K562 (cell line): ENCODE results near the gene HEXIM2. TPM values are rescaled to one million over a fixed set of nuclear protein-coding genes. Genes with fewer than 3 reads are reported as not detected.
A peak's percentile ranks its signal among the peaks of the same experiment; 100 is the strongest.

Source experiments
- BACH1 ChIP-seq: fragments of 200-800 bp; sonication (Bioruptor generic); IDR thresholded peaks from 2 replicates; pipeline ENCODE4 v1.6.1; 2016; ENCODE audit warnings: missing genetic modification characterization, missing compliant biosample characterization
- BRD4 ChIP-seq: fragments of 200-600 bp; sonication (generic); IDR thresholded peaks from 2 replicates; pipeline ENCODE4 v1.6.1; 2017; ENCODE audit warnings: inconsistent platforms
- CCNT2 ChIP-seq: IDR thresholded peaks from 2 replicates; pipeline ENCODE4 v1.6.1; 2011; ENCODE audit warnings: borderline replicate concordance, low read depth, mild to moderate bottlenecking, moderate library complexity, mixed read lengths, low read length; ENCODE audit not compliant: insufficient read length; ENCODE audit errors: extremely low read depth
- COPS2 ChIP-seq: fragments of 450-650 bp; conservative IDR thresholded peaks from 2 replicates; pipeline ENCODE4 v1.6.1; 2016; ENCODE audit warnings: mild to moderate bottlenecking, moderate library complexity
- FOXK2 ChIP-seq, 2 experiments: fragments of 450-650 bp; IDR thresholded peaks in 1 of 2; conservative IDR thresholded peaks in 1 of 2; 2 replicates each; pipeline ENCODE4 v1.6.1; 2016; ENCODE audit warnings: low read depth in 2 of 2, mild to moderate bottlenecking in 1 of 2
- IRF2 ChIP-seq: sonication (generic); formaldehyde crosslinking; IDR thresholded peaks from 2 replicates; pipeline ENCODE4 v1.8.1; 2022; ENCODE audit warnings: mild to moderate bottlenecking, missing genetic modification reagents
- KAT2B ChIP-seq: IDR thresholded peaks from one replicate; pipeline ENCODE4 v1.6.1; 2012; ENCODE audit warnings: low read depth, mild to moderate bottlenecking, control low read depth, inconsistent platforms, low read length, moderate library complexity
- MECOM ChIP-seq: fragments of 250-450 bp; sonication (Bioruptor Pico); IDR thresholded peaks from 2 replicates; pipeline ENCODE4 v1.8.0; 2022; ENCODE audit warnings: inconsistent platforms
- MYC ChIP-seq, 2 experiments: fragments of 250-450 bp in 1 of 2; sonication (Bioruptor Pico) in 1 of 2; IDR thresholded peaks; 2 replicates each; pipeline versions ENCODE4 v1.5.1 to v1.6.1; 2012 to 2021; ENCODE audit warnings: low read depth in 2 of 2, borderline replicate concordance in 1 of 2, improper control_type of control experiment in 1 of 2, low read length in 1 of 2, mild to moderate bottlenecking in 1 of 2, moderate library complexity in 1 of 2
- XRCC5 ChIP-seq: fragments of 200-400 bp; formaldehyde crosslinking; IDR thresholded peaks from 2 replicates; pipeline ENCODE4 v1.6.1; 2017; ENCODE audit warnings: low read depth, mild to moderate bottlenecking, low read length
- ZNF766 ChIP-seq: fragments of 200-800 bp; sonication (Bioruptor generic); conservative IDR thresholded peaks from 2 replicates; pipeline ENCODE4 v1.6.1; 2016; ENCODE audit warnings: missing genetic modification characterization, missing compliant biosample characterization
- ZNF778 ChIP-seq: fragments of 450-650 bp; formaldehyde crosslinking; IDR thresholded peaks from 2 replicates; pipeline ENCODE4 v1.4.0; 2020; ENCODE audit warnings: mild to moderate bottlenecking, moderate library complexity
- polyA plus RNA-seq, 8 experiments: library from polyadenylated mRNA; depleted of rRNA in 4 of 8; stranded (reverse) in 5 of 8; unstranded in 3 of 8; fragments of >200 nt; fragmentation: Nextera tagmentation in 2 of 8; fragmentation: Illumina TruSeq in 1 of 8; extraction: Ambion mirVana in 2 of 8; extraction: Trizol in 1 of 8; gene quantifications; 2 replicates each; pipeline versions ENCODE4 v1.2.1 to v1.2.3, GENCODE V29; 2011 to 2014; ENCODE audit warnings: inconsistent platforms in 1 of 8, missing spikeins in 1 of 8
- total RNA-seq, 7 experiments: library from RNA; depleted of rRNA in 6 of 7; stranded (reverse); fragments of >200 nt in 6 of 7; fragmentation: Illumina TruSeq in 2 of 7; extraction: Trizol in 2 of 7; gene quantifications; 2 replicates each; pipeline versions ENCODE4 v1.2.1 to v1.2.3, GENCODE V29; 2011 to 2021; ENCODE audit warnings: low replicate concordance in 1 of 7
- TF ChIP-seq, protein P1 (sequence below), 2 experiments: fragments of 450-650 bp in 1 of 2; sonication (generic) in 1 of 2; formaldehyde crosslinking; conservative IDR thresholded peaks; 2 replicates each; pipeline versions ENCODE4 v1.4.0 to v1.8.1; 2020 to 2022; ENCODE audit warnings: mild to moderate bottlenecking in 1 of 2, missing genetic modification reagents in 1 of 2
- TF ChIP-seq, protein P2 (sequence below): sonication (generic); formaldehyde crosslinking; IDR thresholded peaks from 2 replicates; pipeline ENCODE4 v1.8.1; 2022; ENCODE audit warnings: missing genetic modification reagents
- TF ChIP-seq, protein P3 (sequence below): sonication (generic); formaldehyde crosslinking; IDR thresholded peaks from 2 replicates; pipeline ENCODE4 v1.4.0; 2020; ENCODE audit warnings: mild to moderate bottlenecking, missing genetic modification reagents
- TF ChIP-seq, protein P4 (sequence below): fragments of 250-450 bp; sonication (Bioruptor Pico); IDR thresholded peaks from 2 replicates; pipeline ENCODE4 v1.8.0; 2021; ENCODE audit warnings: mild to moderate bottlenecking, moderate library complexity
- TF ChIP-seq, protein P5 (sequence below): sonication (generic); formaldehyde crosslinking; IDR thresholded peaks from 2 replicates; pipeline ENCODE4 v1.8.0; 2023; ENCODE audit warnings: mild to moderate bottlenecking, missing genetic modification reagents

Gene HEXIM2
- total and polyA plus RNA-seq, 9 of the 15 experiments (the other 6 are each of a cell fraction or from before 2014, with no cell fraction given): 0.69 to 3.4 (median 1.1) TPM; not detected in 2

DNA sequence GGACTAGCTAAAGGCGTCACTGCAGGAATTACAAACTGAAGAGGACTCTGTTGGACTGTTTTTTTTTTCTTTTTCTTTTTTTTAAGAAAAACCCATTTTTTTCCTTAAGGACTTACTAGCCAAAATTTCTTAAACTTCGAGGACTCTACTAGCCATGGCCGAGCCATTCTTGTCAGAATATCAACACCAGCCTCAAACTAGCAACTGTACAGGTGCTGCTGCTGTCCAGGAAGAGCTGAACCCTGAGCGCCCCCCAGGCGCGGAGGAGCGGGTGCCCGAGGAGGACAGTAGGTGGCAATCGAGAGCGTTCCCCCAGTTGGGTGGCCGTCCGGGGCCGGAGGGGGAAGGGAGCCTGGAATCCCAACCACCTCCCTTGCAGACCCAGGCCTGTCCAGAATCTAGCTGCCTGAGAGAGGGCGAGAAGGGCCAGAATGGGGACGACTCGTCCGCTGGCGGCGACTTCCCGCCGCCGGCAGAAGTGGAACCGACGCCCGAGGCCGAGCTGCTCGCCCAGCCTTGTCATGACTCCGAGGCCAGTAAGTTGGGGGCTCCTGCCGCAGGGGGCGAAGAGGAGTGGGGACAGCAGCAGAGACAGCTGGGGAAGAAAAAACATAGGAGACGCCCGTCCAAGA, 12.5 kb upstream of the HEXIM2 start (continued):
- TF ChIP-seq, protein P1, sequence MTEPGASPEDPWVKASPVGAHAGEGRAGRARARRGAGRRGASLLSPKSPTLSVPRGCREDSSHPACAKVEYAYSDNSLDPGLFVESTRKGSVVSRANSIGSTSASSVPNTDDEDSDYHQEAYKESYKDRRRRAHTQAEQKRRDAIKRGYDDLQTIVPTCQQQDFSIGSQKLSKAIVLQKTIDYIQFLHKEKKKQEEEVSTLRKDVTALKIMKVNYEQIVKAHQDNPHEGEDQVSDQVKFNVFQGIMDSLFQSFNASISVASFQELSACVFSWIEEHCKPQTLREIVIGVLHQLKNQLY (CRISPR knock-in tag; conservative IDR thresholded peaks at IDR 0.05): no peak
- TF ChIP-seq MYC (IDR thresholded peaks at IDR 0.05; ENCODE audit: low read depth, low read length) (peak; percentile 20; the same call in 1 of the 2 replicates), MYC (CRISPR knock-in tag; IDR thresholded peaks at IDR 0.05; ENCODE audit: borderline replicate concordance, low read depth) (no peak), ZNF778 (CRISPR knock-in tag) (no peak), CCNT2 (peak; percentile 27), COPS2 (no peak), MECOM (CRISPR knock-in tag) (no peak), ZNF766 (no peak; the same call in 1 of the 2 replicates), KAT2B (no peak), BACH1 (tag) (no peak), IRF2 (no peak), FOXK2 (conservative IDR thresholded peaks at IDR 0.05 in 1 of 2, IDR thresholded peaks at IDR 0.05 in 1 of 2; ENCODE audit: low read depth in 2 of 2) (no peak), XRCC5 (no peak), BRD4 (no peak)
- TF ChIP-seq, protein P2, sequence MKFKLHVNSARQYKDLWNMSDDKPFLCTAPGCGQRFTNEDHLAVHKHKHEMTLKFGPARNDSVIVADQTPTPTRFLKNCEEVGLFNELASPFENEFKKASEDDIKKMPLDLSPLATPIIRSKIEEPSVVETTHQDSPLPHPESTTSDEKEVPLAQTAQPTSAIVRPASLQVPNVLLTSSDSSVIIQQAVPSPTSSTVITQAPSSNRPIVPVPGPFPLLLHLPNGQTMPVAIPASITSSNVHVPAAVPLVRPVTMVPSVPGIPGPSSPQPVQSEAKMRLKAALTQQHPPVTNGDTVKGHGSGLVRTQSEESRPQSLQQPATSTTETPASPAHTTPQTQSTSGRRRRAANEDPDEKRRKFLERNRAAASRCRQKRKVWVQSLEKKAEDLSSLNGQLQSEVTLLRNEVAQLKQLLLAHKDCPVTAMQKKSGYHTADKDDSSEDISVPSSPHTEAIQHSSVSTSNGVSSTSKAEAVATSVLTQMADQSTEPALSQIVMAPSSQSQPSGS (CRISPR knock-in tag): no peak
- TF ChIP-seq, protein P3, sequence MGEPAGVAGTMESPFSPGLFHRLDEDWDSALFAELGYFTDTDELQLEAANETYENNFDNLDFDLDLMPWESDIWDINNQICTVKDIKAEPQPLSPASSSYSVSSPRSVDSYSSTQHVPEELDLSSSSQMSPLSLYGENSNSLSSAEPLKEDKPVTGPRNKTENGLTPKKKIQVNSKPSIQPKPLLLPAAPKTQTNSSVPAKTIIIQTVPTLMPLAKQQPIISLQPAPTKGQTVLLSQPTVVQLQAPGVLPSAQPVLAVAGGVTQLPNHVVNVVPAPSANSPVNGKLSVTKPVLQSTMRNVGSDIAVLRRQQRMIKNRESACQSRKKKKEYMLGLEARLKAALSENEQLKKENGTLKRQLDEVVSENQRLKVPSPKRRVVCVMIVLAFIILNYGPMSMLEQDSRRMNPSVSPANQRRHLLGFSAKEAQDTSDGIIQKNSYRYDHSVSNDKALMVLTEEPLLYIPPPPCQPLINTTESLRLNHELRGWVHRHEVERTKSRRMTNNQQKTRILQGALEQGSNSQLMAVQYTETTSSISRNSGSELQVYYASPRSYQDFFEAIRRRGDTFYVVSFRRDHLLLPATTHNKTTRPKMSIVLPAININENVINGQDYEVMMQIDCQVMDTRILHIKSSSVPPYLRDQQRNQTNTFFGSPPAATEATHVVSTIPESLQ (CRISPR knock-in tag): peak; percentile 39; the same call in 1 of the 2 replicates
- TF ChIP-seq, protein P4, sequence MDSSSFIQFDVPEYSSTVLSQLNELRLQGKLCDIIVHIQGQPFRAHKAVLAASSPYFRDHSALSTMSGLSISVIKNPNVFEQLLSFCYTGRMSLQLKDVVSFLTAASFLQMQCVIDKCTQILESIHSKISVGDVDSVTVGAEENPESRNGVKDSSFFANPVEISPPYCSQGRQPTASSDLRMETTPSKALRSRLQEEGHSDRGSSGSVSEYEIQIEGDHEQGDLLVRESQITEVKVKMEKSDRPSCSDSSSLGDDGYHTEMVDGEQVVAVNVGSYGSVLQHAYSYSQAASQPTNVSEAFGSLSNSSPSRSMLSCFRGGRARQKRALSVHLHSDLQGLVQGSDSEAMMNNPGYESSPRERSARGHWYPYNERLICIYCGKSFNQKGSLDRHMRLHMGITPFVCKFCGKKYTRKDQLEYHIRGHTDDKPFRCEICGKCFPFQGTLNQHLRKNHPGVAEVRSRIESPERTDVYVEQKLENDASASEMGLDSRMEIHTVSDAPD (CRISPR knock-in tag): no peak
- TF ChIP-seq, protein P5, sequence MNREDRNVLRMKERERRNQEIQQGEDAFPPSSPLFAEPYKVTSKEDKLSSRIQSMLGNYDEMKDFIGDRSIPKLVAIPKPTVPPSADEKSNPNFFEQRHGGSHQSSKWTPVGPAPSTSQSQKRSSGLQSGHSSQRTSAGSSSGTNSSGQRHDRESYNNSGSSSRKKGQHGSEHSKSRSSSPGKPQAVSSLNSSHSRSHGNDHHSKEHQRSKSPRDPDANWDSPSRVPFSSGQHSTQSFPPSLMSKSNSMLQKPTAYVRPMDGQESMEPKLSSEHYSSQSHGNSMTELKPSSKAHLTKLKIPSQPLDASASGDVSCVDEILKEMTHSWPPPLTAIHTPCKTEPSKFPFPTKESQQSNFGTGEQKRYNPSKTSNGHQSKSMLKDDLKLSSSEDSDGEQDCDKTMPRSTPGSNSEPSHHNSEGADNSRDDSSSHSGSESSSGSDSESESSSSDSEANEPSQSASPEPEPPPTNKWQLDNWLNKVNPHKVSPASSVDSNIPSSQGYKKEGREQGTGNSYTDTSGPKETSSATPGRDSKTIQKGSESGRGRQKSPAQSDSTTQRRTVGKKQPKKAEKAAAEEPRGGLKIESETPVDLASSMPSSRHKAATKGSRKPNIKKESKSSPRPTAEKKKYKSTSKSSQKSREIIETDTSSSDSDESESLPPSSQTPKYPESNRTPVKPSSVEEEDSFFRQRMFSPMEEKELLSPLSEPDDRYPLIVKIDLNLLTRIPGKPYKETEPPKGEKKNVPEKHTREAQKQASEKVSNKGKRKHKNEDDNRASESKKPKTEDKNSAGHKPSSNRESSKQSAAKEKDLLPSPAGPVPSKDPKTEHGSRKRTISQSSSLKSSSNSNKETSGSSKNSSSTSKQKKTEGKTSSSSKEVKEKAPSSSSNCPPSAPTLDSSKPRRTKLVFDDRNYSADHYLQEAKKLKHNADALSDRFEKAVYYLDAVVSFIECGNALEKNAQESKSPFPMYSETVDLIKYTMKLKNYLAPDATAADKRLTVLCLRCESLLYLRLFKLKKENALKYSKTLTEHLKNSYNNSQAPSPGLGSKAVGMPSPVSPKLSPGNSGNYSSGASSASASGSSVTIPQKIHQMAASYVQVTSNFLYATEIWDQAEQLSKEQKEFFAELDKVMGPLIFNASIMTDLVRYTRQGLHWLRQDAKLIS (CRISPR knock-in tag): 0 out of 2 replicates have a peak, but pooled peaks have one; percentile 20
